HEK293 (cell line): ENCODE results near the gene SEMA6A.
A peak's percentile ranks its signal among the peaks of the same experiment; 100 is the strongest.

Source experiments
- CTCF ChIA-PET: fragments of 350-600 bp; formaldehyde crosslinking; extraction: SDS; loops from one replicate; lab custom pipeline; 2021; ENCODE audit warnings: antibody characterized with exemption; lab: Yijun Ruan, JAX
- POLR2A ChIA-PET: fragments of 300-600 bp; formaldehyde crosslinking; extraction: SDS; loops from one replicate; lab custom pipeline; 2020; ENCODE audit warnings: antibody characterized with exemption, inconsistent platforms; lab: Yijun Ruan, JAX
- H3K27ac ChIP-seq: fragments of 200-500 bp; sonication (Bioruptor generic); 2 replicates; pipeline ENCODE4 v1.5.1; 2014; ENCODE audit warnings: low read depth, low read length, control low read depth, inconsistent platforms; ENCODE audit errors: extremely low read depth
- H3K36me3 ChIP-seq, 2 experiments: fragments of 200-500 bp in 1 of 2; sonication (Bioruptor generic) in 1 of 2; 1 replicate in 1 of 2; 2 replicates in 1 of 2; pipeline ENCODE4 v1.5.1; 2014 to 2017; ENCODE audit warnings: inconsistent platforms in 2 of 2, low read length in 2 of 2; ENCODE audit not compliant: control insufficient read depth in 2 of 2, insufficient read depth in 1 of 2
- H3K4me1 ChIP-seq: fragments of 200-500 bp; sonication (Bioruptor generic); 2 replicates; pipeline ENCODE4 v1.5.1; 2014; ENCODE audit warnings: mild to moderate bottlenecking, low read length, inconsistent platforms; ENCODE audit not compliant: control insufficient read depth, insufficient read depth
- H3K4me3 ChIP-seq: 2 replicates; pipeline ENCODE4 v1.5.1; 2011; ENCODE audit warnings: low read depth, mild to moderate bottlenecking, control low read depth, low read length, moderate library complexity
- H3K9me3 ChIP-seq: fragments of 200-500 bp; sonication (Bioruptor generic); 2 replicates; pipeline ENCODE4 v1.5.1; 2014; ENCODE audit warnings: low read depth, low read length, inconsistent platforms; ENCODE audit not compliant: control insufficient read depth, insufficient read depth
- BCL11B ChIP-seq: fragments of 450-650 bp; formaldehyde crosslinking; IDR thresholded peaks from 2 replicates; pipeline ENCODE4 v1.5.1; 2016; ENCODE audit warnings: low read depth, missing biosample characterization, missing genetic modification characterization
- KLF1 ChIP-seq: fragments of 450-650 bp; formaldehyde crosslinking; IDR thresholded peaks from 2 replicates; pipeline ENCODE4 v1.5.1; 2016; ENCODE audit warnings: missing biosample characterization, missing genetic modification characterization
- KLF8 ChIP-seq: fragments of 450-650 bp; formaldehyde crosslinking; IDR thresholded peaks from 2 replicates; pipeline ENCODE4 v1.5.1; 2016; ENCODE audit warnings: missing biosample characterization, missing genetic modification characterization
- SP3 ChIP-seq: fragments of 450-650 bp; formaldehyde crosslinking; IDR thresholded peaks from 2 replicates; pipeline ENCODE4 v1.5.1; 2016; ENCODE audit warnings: missing biosample characterization, missing genetic modification characterization
- ZBTB17 ChIP-seq: fragments of 450-650 bp; formaldehyde crosslinking; IDR thresholded peaks from 2 replicates; pipeline ENCODE4 v1.5.1; 2016; ENCODE audit warnings: missing biosample characterization, missing genetic modification characterization
- ZBTB48 ChIP-seq: fragments of 450-650 bp; formaldehyde crosslinking; IDR thresholded peaks from 2 replicates; pipeline ENCODE4 v1.5.1; 2016; ENCODE audit warnings: missing biosample characterization, missing genetic modification characterization
- ZFP69B ChIP-seq: fragments of 450-650 bp; formaldehyde crosslinking; IDR thresholded peaks from 2 replicates; pipeline ENCODE4 v1.5.1; 2016; ENCODE audit warnings: missing biosample characterization, missing genetic modification characterization
- ZIC2 ChIP-seq: fragments of 450-650 bp; formaldehyde crosslinking; IDR thresholded peaks from 2 replicates; pipeline ENCODE4 v1.5.1; 2016; ENCODE audit warnings: missing biosample characterization, missing genetic modification characterization
- ZNF112 ChIP-seq: fragments of 450-650 bp; formaldehyde crosslinking; IDR thresholded peaks from 2 replicates; pipeline ENCODE4 v1.5.0; 2017; ENCODE audit warnings: missing biosample characterization, missing genetic modification characterization
- ZNF121 ChIP-seq: fragments of 450-650 bp; formaldehyde crosslinking; IDR thresholded peaks from 2 replicates; pipeline ENCODE4 v1.5.1; 2016; ENCODE audit warnings: missing biosample characterization, missing genetic modification characterization
- ZNF335 ChIP-seq: fragments of 450-650 bp; formaldehyde crosslinking; conservative IDR thresholded peaks from 2 replicates; pipeline ENCODE4 v1.5.1; 2016; ENCODE audit warnings: missing biosample characterization, missing genetic modification characterization
- ZNF366 ChIP-seq: fragments of 450-650 bp; formaldehyde crosslinking; conservative IDR thresholded peaks from 2 replicates; pipeline ENCODE4 v1.5.1; 2016; ENCODE audit warnings: missing biosample characterization, missing genetic modification characterization
- ZNF600 ChIP-seq: fragments of 450-650 bp; formaldehyde crosslinking; IDR thresholded peaks from 2 replicates; pipeline ENCODE4 v1.5.1; 2016; ENCODE audit warnings: missing biosample characterization, missing genetic modification characterization
- ZNF76 ChIP-seq: fragments of 450-650 bp; formaldehyde crosslinking; IDR thresholded peaks from 2 replicates; pipeline ENCODE4; 2016; ENCODE audit warnings: low read depth, missing biosample characterization, missing genetic modification characterization, borderline replicate concordance
- ZNF785 ChIP-seq: fragments of 450-650 bp; formaldehyde crosslinking; IDR thresholded peaks from 2 replicates; pipeline ENCODE4 v1.5.1; 2016; ENCODE audit warnings: missing biosample characterization, missing genetic modification characterization
- ZSCAN23 ChIP-seq: fragments of 450-650 bp; formaldehyde crosslinking; IDR thresholded peaks from 2 replicates; pipeline ENCODE4 v1.5.1; 2016; ENCODE audit warnings: missing biosample characterization, missing genetic modification characterization
- ZXDB ChIP-seq: fragments of 450-650 bp; formaldehyde crosslinking; IDR thresholded peaks from 2 replicates; pipeline ENCODE4 v1.5.1; 2016; ENCODE audit warnings: missing biosample characterization, missing genetic modification characterization
- TF ChIP-seq, protein P1 (sequence below): fragments of 450-650 bp; formaldehyde crosslinking; IDR thresholded peaks from 2 replicates; pipeline ENCODE4 v1.5.1; 2016; ENCODE audit warnings: missing biosample characterization, missing genetic modification characterization
- TF ChIP-seq, protein P2 (sequence below): fragments of 450-650 bp; formaldehyde crosslinking; IDR thresholded peaks from 2 replicates; pipeline ENCODE4 v1.5.1; 2016; ENCODE audit warnings: missing biosample characterization, missing genetic modification characterization
- TF ChIP-seq, protein P3 (sequence below): fragments of 450-650 bp; formaldehyde crosslinking; IDR thresholded peaks from 2 replicates; pipeline ENCODE4 v1.5.1; 2016; ENCODE audit warnings: missing biosample characterization, missing genetic modification characterization
- TF ChIP-seq, protein P4 (sequence below): fragments of 450-650 bp; formaldehyde crosslinking; IDR thresholded peaks from 2 replicates; pipeline ENCODE4 v1.5.1; 2016; ENCODE audit warnings: missing biosample characterization, missing genetic modification characterization
- TF ChIP-seq, protein P5 (sequence below): fragments of 450-650 bp; formaldehyde crosslinking; IDR thresholded peaks from 2 replicates; pipeline ENCODE4 v1.5.1; 2016; ENCODE audit warnings: missing biosample characterization, missing genetic modification characterization
- TF ChIP-seq, protein P6 (sequence below): fragments of 450-650 bp; formaldehyde crosslinking; IDR thresholded peaks from 2 replicates; pipeline ENCODE4 v1.5.1; 2017; ENCODE audit warnings: missing biosample characterization, missing genetic modification characterization

SEMA6A gene

DNA sequence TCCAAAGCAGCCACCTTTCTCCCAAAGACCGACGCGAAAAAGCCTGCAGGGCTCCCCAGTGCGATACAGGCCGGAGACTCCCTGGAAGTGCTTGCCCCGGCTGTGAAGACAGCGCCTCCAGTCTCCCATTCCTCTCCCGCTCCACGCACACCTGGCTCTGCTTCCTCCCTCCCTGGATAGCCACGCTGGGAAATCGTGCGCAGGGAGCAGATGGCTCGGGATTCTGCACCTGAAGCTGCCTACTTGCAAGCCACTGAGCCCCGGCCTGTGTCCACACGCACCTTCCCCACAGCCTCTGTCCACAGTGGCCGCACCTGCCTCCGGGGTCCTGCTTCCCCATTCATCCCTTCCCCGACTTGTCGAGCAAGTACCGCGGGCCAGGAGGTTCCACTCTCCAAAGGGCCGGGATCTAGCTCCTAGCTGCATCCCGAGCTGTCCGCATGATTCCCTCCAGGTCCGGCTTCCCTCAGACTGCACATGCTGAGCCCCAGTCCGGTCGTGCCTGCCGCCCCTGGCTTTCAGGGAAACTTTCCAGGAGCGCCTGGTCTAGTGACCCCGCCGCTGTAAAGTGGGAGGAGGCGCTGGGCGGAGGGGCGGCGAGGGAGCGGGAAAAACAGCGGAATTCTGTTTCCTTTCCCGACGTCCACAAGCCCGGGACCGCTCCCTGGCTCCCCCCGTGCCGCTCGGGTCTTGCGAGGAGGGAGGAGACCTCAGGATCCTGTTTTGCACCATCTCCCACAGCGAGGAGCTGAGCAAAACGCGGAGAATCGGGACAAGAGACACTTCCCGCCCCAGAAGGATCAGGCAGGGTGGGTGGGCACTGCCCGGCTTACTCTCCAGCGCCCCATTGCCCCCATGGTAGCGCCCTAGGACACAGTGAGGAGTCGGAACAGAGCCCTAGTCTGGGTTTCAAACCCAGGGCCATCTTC lies 2.0 kb downstream of the SEMA6A start:
- CTCF ChIA-PET: interaction anchor here (0.6 to 1.3 kb wide), 6 partner anchors 13 to 822 kb away, joined by 3 to 4 read pairs (median 3); no protein-coding TSS in a partner anchor
- POLR2A ChIA-PET: no interaction called here
- Histone ChIP-seq H3K36me3 (no peaks in the 10 kb centered on the region), H3K4me3 (peak overlapping the region; percentile 68), H3K9me3 (no peaks in the 10 kb centered on the region), H3K4me1 (peaks cover 14% of the 10 kb centered on the region), H3K27ac (peak overlapping the region; percentile 72)
- 0 out of 2 replicates have a peak, but pooled peaks have one; percentile 28 for TF ChIP-seq ZNF366 (tag by site-specific recombination)
- peak; percentile 94 for TF ChIP-seq ZBTB17 (tag by site-specific recombination)
- TF ChIP-seq, protein P1, sequence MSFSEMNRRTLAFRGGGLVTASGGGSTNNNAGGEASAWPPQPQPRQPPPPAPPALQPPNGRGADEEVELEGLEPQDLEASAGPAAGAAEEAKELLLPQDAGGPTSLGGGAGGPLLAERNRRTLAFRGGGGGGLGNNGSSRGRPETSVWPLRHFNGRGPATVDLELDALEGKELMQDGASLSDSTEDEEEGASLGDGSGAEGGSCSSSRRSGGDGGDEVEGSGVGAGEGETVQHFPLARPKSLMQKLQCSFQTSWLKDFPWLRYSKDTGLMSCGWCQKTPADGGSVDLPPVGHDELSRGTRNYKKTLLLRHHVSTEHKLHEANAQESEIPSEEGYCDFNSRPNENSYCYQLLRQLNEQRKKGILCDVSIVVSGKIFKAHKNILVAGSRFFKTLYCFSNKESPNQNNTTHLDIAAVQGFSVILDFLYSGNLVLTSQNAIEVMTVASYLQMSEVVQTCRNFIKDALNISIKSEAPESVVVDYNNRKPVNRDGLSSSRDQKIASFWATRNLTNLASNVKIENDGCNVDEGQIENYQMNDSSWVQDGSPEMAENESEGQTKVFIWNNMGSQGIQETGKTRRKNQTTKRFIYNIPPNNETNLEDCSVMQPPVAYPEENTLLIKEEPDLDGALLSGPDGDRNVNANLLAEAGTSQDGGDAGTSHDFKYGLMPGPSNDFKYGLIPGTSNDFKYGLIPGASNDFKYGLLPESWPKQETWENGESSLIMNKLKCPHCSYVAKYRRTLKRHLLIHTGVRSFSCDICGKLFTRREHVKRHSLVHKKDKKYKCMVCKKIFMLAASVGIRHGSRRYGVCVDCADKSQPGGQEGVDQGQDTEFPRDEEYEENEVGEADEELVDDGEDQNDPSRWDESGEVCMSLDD (tag by site-specific recombination): no peak
- no peak for TF ChIP-seq ZFP69B (tag by site-specific recombination)
- peak; percentile 50; the same call in 1 of the 2 replicates for TF ChIP-seq ZBTB48 (tag by site-specific recombination)
- peak; percentile 90 for TF ChIP-seq KLF8 (tag by site-specific recombination)
- peak; percentile 43 for TF ChIP-seq ZIC2 (tag by site-specific recombination)
- no peak for TF ChIP-seq ZNF112 (tag by site-specific recombination)
- no peak for TF ChIP-seq ZSCAN23 (tag by site-specific recombination)
- TF ChIP-seq, protein P2, sequence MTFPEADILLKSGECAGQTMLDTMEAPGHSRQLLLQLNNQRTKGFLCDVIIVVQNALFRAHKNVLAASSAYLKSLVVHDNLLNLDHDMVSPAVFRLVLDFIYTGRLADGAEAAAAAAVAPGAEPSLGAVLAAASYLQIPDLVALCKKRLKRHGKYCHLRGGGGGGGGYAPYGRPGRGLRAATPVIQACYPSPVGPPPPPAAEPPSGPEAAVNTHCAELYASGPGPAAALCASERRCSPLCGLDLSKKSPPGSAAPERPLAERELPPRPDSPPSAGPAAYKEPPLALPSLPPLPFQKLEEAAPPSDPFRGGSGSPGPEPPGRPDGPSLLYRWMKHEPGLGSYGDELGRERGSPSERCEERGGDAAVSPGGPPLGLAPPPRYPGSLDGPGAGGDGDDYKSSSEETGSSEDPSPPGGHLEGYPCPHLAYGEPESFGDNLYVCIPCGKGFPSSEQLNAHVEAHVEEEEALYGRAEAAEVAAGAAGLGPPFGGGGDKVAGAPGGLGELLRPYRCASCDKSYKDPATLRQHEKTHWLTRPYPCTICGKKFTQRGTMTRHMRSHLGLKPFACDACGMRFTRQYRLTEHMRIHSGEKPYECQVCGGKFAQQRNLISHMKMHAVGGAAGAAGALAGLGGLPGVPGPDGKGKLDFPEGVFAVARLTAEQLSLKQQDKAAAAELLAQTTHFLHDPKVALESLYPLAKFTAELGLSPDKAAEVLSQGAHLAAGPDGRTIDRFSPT: peak; percentile 81
- peak; percentile 81 for TF ChIP-seq SP3 (tag by site-specific recombination)
- peak; percentile 45 for TF ChIP-seq ZNF76 (tag by site-specific recombination)
- TF ChIP-seq KLF1 (tag by site-specific recombination): peak; percentile 51
- peak; percentile 55; the same call in 1 of the 2 replicates for TF ChIP-seq ZNF600 (tag by site-specific recombination)
- peak; percentile 6; the same call in 1 of the 2 replicates for TF ChIP-seq ZXDB (tag by site-specific recombination)
- TF ChIP-seq, protein P3, sequence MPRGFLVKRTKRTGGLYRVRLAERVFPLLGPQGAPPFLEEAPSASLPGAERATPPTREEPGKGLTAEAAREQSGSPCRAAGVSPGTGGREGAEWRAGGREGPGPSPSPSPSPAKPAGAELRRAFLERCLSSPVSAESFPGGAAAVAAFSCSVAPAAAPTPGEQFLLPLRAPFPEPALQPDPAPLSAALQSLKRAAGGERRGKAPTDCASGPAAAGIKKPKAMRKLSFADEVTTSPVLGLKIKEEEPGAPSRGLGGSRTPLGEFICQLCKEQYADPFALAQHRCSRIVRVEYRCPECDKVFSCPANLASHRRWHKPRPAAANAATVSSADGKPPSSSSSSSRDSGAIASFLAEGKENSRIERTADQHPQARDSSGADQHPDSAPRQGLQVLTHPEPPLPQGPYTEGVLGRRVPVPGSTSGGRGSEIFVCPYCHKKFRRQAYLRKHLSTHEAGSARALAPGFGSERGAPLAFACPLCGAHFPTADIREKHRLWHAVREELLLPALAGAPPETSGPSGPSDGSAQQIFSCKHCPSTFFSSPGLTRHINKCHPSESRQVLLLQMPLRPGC (tag by site-specific recombination): no peak
- TF ChIP-seq, protein P4, sequence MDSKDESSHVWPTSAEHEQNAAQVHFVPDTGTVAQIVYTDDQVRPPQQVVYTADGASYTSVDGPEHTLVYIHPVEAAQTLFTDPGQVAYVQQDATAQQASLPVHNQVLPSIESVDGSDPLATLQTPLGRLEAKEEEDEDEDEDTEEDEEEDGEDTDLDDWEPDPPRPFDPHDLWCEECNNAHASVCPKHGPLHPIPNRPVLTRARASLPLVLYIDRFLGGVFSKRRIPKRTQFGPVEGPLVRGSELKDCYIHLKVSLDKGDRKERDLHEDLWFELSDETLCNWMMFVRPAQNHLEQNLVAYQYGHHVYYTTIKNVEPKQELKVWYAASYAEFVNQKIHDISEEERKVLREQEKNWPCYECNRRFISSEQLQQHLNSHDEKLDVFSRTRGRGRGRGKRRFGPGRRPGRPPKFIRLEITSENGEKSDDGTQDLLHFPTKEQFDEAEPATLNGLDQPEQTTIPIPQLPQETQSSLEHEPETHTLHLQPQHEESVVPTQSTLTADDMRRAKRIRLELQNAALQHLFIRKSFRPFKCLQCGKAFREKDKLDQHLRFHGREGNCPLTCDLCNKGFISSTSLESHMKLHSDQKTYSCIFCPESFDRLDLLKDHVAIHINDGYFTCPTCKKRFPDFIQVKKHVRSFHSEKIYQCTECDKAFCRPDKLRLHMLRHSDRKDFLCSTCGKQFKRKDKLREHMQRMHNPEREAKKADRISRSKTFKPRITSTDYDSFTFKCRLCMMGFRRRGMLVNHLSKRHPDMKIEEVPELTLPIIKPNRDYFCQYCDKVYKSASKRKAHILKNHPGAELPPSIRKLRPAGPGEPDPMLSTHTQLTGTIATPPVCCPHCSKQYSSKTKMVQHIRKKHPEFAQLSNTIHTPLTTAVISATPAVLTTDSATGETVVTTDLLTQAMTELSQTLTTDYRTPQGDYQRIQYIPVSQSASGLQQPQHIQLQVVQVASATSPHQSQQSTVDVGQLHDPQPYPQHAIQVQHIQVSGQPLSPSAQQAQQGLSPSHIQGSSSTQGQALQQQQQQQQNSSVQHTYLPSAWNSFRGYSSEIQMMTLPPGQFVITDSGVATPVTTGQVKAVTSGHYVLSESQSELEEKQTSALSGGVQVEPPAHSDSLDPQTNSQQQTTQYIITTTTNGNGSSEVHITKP (tag by site-specific recombination): peak; percentile 83
- TF ChIP-seq, protein P5, sequence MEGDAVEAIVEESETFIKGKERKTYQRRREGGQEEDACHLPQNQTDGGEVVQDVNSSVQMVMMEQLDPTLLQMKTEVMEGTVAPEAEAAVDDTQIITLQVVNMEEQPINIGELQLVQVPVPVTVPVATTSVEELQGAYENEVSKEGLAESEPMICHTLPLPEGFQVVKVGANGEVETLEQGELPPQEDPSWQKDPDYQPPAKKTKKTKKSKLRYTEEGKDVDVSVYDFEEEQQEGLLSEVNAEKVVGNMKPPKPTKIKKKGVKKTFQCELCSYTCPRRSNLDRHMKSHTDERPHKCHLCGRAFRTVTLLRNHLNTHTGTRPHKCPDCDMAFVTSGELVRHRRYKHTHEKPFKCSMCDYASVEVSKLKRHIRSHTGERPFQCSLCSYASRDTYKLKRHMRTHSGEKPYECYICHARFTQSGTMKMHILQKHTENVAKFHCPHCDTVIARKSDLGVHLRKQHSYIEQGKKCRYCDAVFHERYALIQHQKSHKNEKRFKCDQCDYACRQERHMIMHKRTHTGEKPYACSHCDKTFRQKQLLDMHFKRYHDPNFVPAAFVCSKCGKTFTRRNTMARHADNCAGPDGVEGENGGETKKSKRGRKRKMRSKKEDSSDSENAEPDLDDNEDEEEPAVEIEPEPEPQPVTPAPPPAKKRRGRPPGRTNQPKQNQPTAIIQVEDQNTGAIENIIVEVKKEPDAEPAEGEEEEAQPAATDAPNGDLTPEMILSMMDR: peak; percentile 57; the same call in 1 of the 2 replicates
- 0 out of 2 replicates have a peak, but pooled peaks have one; percentile 13 for TF ChIP-seq BCL11B (tag by site-specific recombination)
- 0 out of 2 replicates have a peak, but pooled peaks have one; percentile 48 for TF ChIP-seq ZNF121 (tag by site-specific recombination)
- no peak for TF ChIP-seq ZNF785 (tag by site-specific recombination)
- peak; percentile 59 for TF ChIP-seq ZNF335 (tag by site-specific recombination)
- TF ChIP-seq, protein P6, sequence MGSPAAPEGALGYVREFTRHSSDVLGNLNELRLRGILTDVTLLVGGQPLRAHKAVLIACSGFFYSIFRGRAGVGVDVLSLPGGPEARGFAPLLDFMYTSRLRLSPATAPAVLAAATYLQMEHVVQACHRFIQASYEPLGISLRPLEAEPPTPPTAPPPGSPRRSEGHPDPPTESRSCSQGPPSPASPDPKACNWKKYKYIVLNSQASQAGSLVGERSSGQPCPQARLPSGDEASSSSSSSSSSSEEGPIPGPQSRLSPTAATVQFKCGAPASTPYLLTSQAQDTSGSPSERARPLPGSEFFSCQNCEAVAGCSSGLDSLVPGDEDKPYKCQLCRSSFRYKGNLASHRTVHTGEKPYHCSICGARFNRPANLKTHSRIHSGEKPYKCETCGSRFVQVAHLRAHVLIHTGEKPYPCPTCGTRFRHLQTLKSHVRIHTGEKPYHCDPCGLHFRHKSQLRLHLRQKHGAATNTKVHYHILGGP (tag by site-specific recombination): peak; percentile 78; the same call in 1 of the 2 replicates
